Endothelial cell of umbilical vein (primary cell): ENCODE measurements around the gene CCDC60. TPM values are rescaled to one million over a fixed set of nuclear protein-coding genes. Genes with fewer than 3 reads are reported as not detected.

Source experiments
- BruUV-seq: library from RNA; stranded (reverse); fragments of 400-500 nt; replicated peaks from 2 replicates; lab custom pipeline; 2021; lab: Mats Ljungman, UMichigan
- CTCF ChIA-PET: fragments of 300-600, 350-600 bp; sonication (Branson Sonifier 250); formaldehyde crosslinking; loops from one replicate; lab custom pipeline; 2021; ENCODE audit warnings: antibody characterized with exemption, inconsistent platforms; lab: Charles Lee
- POLR2A ChIA-PET: fragments of 300-600, 350-600 bp; sonication (Branson Sonifier 250); formaldehyde crosslinking; loops from one replicate; lab custom pipeline; 2021; ENCODE audit warnings: antibody characterized with exemption, inconsistent platforms; lab: Charles Lee
- DNase-seq: peaks from one replicate; pipeline ENCODE4 v3.0.0-alpha.2; 2011; ENCODE audit warnings: low read depth, low spot score
- FAIRE-seq: peaks from 2 replicates; lab custom pipeline; 2011; peaks lifted over from hg19 to GRCh38; lab: Jason Lieb, UNC
- H2AFZ ChIP-seq: 2 replicates; pipeline ENCODE4 v1.6.0; 2012; ENCODE audit warnings: low read depth, low read length, control low read depth, inconsistent platforms
- H3K27ac ChIP-seq: 2 replicates; pipeline ENCODE4 v1.5.1; 2011; ENCODE audit warnings: low read depth, mild to moderate bottlenecking, control low read depth, low read length, moderate library complexity; ENCODE audit not compliant: insufficient read depth
- H3K27me3 ChIP-seq, 2 experiments: 2 replicates each; pipeline versions ENCODE4 v1.6.0 to v1.6.1; 2011; ENCODE audit warnings: low read length in 2 of 2, mixed read lengths in 1 of 2; ENCODE audit not compliant: control insufficient read depth in 2 of 2, insufficient read depth in 2 of 2
- H3K36me3 ChIP-seq, 2 experiments: 2 replicates in 1 of 2; 3 replicates in 1 of 2; pipeline ENCODE4 v1.5.1; 2011; ENCODE audit warnings: low read length in 2 of 2, mild to moderate bottlenecking in 1 of 2, moderate library complexity in 1 of 2; ENCODE audit not compliant: control insufficient read depth in 2 of 2, insufficient read depth in 2 of 2; ENCODE audit errors: extremely low read depth in 1 of 2
- H3K4me1 ChIP-seq: 3 replicates; pipeline ENCODE4 v1.5.1; 2011; ENCODE audit warnings: mild to moderate bottlenecking, low read length; ENCODE audit not compliant: control insufficient read depth, insufficient read depth; ENCODE audit errors: extremely low read depth
- H3K4me2 ChIP-seq: 2 replicates; pipeline ENCODE4 v1.6.1; 2011; ENCODE audit warnings: low read length, control low read depth, mixed read lengths; ENCODE audit not compliant: insufficient read depth
- H3K4me3 ChIP-seq, 3 experiments: fragments of 200-600 bp in 1 of 3; sonication (generic), shearing (Covaris generic) in 1 of 3; replicated peaks in 1 of 3; 2 replicates each; pipeline ENCODE4 v1.5.1; 2011 to 2016; ENCODE audit warnings: control low read depth in 3 of 3, low read length in 3 of 3, mild to moderate bottlenecking in 2 of 3, inconsistent platforms in 1 of 3, low read depth in 1 of 3, moderate library complexity in 1 of 3; ENCODE audit not compliant: insufficient read depth in 1 of 3
- H3K79me2 ChIP-seq: 2 replicates; pipeline ENCODE4 v1.6.0; 2012; ENCODE audit warnings: low read length, inconsistent platforms; ENCODE audit not compliant: control insufficient read depth, insufficient read depth
- H3K9ac ChIP-seq: replicated peaks from 2 replicates; pipeline ENCODE3; 2011; ENCODE audit warnings: low read length, control low read depth; ENCODE audit not compliant: insufficient read depth; ENCODE audit errors: extremely low read depth
- H3K9me1 ChIP-seq: replicated peaks from 3 replicates; pipeline ENCODE4 v1.6.0; 2011; ENCODE audit warnings: mild to moderate bottlenecking, low read length; ENCODE audit not compliant: control insufficient read depth, insufficient read depth; ENCODE audit errors: extremely low read depth
- H3K9me3 ChIP-seq: replicated peaks from 2 replicates; pipeline ENCODE4 v1.5.1; 2012; ENCODE audit warnings: low read length, inconsistent platforms; ENCODE audit not compliant: control insufficient read depth, insufficient read depth
- H4K20me1 ChIP-seq: replicated peaks from 2 replicates; pipeline ENCODE3; 2011; ENCODE audit warnings: mild to moderate bottlenecking, low read length; ENCODE audit not compliant: control insufficient read depth, insufficient read depth; ENCODE audit errors: extremely low read depth
- GATA2 ChIP-seq: IDR thresholded peaks from 2 replicates; pipeline ENCODE4 v1.7.0; 2011; ENCODE audit warnings: low read depth, mild to moderate bottlenecking, moderate library complexity, mixed read lengths, low read length; ENCODE audit not compliant: insufficient read length, insufficient read depth
- dilution Hi-C: fragments of 300-500 bp; cut with MboI; formaldehyde crosslinking; loops from one replicate; pipeline ENCODE4 v1.15.0; 2019; ENCODE audit warnings: low sequenced_read_pairs; ENCODE audit not compliant: extremely low pct_ligation_motif_present
- intact Hi-C: fragments of 100-400 bp; cut with micrococcal nuclease; formaldehyde crosslinking; loops from one replicate; pipeline ENCODE4 v1.10.0; 2022
- polyA plus RNA-seq, 4 experiments: library from polyadenylated mRNA; depleted of rRNA in 3 of 4; stranded (reverse) in 3 of 4; unstranded in 1 of 4; fragments of >200 nt; gene quantifications; 2 replicates each; pipeline versions ENCODE4 v1.2.1 to v1.2.3, GENCODE V29; 2011 to 2012; ENCODE audit warnings: missing spikeins in 1 of 4
- total RNA-seq: library from RNA; stranded (reverse); gene quantifications from 2 replicates; pipeline ENCODE4 v1.2.3, GENCODE V29; 2021

Gene CCDC60
- total and polyA plus RNA-seq, 2 donors (not counting 3 experiments of a cell fraction or from before 2014, with no cell fraction given): not detected

GRCh38 chr12:119589634-119590033, 255.1 kb downstream of the CCDC60 start:
- peaks cover 17 to 23% of the 10 kb centered on the region in 2 experiments for H3K27me3 ChIP-seq
- POLR2A ChIA-PET: no interaction called here
- no peak overlapping the region for H3K9ac ChIP-seq
- no peaks in the 10 kb centered on the region for H3K79me2 ChIP-seq
- H3K4me3 ChIP-seq: no peak overlapping the region
- H3K9me1 ChIP-seq: no peaks in the 10 kb centered on the region
- no peak for TF ChIP-seq GATA2
- H4K20me1 ChIP-seq: no peaks in the 10 kb centered on the region
- H3K27ac ChIP-seq: no peak overlapping the region
- no TSS peak for BruUV-seq
- H3K4me2 ChIP-seq: no peak overlapping the region
- CTCF ChIA-PET: interaction anchor here (0.7 to 1.4 kb wide), 4 partner anchors 11 to 191 kb away, joined by 3 to 7 read pairs (median 4); no protein-coding TSS in a partner anchor
- H3K9me3 ChIP-seq: no peaks in the 10 kb centered on the region
- H3K4me1 ChIP-seq: peaks cover 7% of the 10 kb centered on the region
- intact Hi-C loops (no loop called here), dilution Hi-C loops (no loop called here)
- FAIRE-seq (no peak), DNase-seq (no peak)
- no peaks in the 10 kb centered on the region for H3K36me3 ChIP-seq
- no peak overlapping the region for H2AFZ ChIP-seq

Other genes starting within 250 kb of the CCDC60 start
- gene HSPB8, start 155.8 kb upstream of the CCDC60 start, total RNA-seq: 10.1 and 10.8 TPM in 2 replicates
- gene HSPB8, start 155.8 kb upstream of the CCDC60 start, polyA plus RNA-seq: 14.7 and 17.6 TPM in 2 replicates